GM21526 (cell line): ENCODE measurements around the gene C10orf105.

Source experiments
- ATAC-seq: cut with Tn5 transposase; IDR thresholded peaks from one replicate; pipeline ENCODE4 v1.9.1; 2021; ENCODE audit warnings: moderate library complexity; ENCODE audit not compliant: unreplicated experiment, low FRiP score

The C10orf105 gene

DNA sequence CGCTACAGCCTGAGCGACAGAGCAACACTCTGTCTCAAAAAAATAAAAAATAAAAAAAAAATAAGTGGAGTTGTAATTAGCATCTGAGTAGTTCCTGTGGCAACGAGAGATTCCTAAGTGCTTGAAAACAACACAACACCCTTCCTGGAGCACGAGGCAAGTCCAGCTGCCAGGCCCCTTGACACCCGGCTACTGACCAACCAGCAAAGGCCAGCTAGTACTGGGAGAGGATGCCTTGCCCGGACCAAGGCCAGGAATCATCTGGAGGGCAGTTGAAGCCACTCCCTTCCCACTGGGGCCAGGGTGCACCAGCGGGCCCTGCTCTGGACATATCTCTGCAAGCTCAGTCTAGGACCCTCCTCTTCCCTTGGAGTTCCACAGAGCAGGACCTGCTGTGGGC lies 536 bp downstream of the C10orf105 start:
- no peak for ATAC-seq

DNA sequence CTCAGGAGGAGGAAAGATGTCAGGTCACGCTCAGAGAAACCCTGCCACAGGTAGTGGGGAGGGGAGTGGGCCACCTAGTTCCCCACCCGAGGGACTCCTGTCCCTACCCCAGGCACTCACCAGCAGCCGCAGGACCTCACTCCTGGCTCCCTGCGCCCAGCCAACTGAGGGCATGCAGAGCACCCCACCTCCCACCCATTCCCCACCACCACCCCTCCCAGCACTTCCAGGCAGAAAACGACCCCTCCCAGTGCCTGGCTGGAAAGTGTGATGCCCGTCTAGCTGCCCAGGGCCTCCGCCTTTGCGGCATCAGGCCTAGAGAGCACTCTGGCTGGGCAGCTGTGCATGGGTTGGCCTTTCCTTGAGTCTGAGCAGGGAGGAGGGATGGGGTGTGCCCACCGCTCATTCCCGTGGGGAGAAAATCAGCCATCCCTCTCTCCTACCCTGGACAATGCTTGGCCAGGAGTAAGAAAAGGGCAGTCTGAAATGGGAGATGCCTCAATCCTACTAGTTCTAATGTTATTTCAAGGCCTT lies 1.3 kb downstream of the C10orf105 start:
- ATAC-seq: no peak

DNA sequence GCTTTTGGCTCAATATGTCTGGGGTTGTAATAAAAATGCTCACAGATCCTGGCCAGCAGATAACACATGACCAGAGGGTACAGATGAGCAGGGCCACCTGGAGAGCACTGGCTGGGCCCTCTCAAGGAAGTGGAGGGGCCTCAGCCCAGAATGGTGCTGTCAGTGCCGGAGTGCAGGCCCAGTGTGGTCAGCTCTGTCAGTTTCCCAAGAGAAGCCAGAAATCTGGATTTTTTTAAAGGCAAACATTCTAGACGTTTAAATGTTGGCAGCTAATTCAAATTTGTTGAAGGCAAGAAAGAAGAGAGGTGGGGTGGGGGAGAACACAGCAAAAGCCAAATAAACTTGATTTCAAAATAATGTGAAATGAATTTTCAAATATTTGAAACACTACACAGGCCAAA lies 2.0 kb downstream of the C10orf105 start:
- no peak for ATAC-seq

DNA sequence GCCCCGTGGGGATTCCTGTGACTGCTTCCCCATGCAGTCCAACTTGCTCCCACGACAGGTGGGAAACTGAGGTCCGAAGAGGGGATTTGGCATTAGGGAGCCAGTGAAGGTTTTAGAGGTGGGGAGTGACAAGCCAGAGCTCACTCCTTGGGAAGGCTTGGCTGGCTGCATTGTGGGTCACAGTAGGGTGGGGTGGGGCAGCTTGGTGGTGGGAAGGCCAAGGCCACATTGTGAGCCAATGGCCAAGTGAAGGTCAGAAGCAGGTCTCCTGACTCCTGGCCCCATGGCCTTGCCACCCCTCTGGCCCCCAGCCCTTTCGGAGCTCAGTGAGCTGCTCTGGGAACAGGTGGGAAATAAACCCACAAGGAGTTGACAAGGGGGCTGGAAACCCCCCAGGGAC lies 2.5 kb downstream of the C10orf105 start:
- no peak for ATAC-seq

DNA sequence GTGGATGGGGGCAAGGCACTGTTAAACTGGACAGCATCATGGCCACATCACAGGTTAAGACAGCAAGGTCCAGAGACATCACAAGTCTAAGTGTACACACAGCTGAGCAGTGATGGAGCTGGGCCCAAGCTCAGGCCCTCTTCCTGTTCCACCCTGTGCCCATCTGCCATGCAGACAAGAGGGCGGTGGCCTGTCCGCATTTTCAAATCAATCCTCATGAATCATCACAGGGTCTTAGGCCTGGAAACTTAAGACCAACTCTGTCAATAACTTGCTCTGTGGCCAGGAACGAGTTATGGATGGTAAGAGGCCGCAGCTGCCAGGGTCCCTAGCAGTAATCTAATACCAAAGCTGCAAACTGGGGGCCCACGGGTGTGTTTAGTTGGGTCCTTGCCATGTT lies 3.2 kb downstream of the C10orf105 start:
- no peak for ATAC-seq

DNA sequence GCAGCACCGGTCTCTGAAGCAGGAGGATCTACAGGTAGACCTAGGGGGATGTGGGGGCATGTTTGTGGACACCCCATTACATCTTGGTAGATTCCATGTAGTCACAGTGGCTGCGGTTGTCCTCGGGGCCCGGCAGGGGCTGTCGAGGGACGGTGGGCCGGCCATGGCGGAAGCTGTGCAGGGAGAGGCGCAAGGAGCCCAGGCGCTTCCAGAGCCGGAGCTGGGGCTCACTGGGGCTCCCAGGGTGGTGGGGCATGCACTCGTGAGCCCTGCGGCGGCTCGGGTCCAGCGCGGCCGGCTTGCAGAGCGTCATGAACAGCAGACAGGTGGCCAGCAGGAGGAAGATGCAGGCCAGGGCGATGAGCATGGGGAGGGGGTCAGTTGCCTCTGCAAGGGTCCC lies 3.7 kb downstream of the C10orf105 start:
- ATAC-seq: no peak

DNA sequence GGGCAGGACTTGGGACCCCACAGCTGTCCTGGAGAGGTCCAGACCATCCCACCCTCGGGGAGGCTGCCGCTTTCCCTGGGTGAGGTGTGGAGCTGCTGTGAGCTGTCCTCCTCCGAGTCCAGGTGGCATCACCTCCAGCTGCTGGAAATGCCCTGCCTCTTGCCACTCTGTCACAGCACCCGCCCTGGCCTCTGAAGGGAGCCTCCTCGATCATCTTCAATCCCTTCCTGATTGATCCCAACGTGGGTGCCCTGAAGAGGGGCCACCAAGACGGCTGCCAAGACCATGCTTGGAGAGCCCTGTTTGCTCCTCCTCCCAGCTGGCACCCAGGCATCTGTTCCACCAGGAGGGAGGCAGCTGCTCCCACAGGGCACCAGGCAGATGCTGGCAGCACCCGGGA lies 4.6 kb downstream of the C10orf105 start:
- no peak for ATAC-seq

DNA sequence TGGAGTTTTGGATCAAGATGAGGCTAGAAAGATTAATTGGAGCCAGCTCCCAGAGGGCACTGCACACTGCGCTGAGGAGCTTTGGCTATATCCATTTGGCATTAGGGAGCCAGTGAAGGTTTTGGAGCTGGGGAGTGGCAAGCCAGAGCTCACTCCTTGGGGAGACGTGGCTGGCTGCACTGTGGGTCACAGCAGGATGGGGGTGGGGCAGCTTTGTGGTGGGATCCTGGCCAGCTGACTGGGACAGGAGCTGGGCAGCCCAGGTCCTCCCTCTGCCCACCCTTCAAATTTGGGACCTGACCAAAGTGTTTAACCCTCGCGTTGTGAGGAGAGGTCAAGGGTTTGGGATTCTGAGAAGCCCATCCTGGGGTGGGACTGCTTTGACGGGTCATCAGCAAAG lies 5.0 kb downstream of the C10orf105 start:
- ATAC-seq: no peak

DNA sequence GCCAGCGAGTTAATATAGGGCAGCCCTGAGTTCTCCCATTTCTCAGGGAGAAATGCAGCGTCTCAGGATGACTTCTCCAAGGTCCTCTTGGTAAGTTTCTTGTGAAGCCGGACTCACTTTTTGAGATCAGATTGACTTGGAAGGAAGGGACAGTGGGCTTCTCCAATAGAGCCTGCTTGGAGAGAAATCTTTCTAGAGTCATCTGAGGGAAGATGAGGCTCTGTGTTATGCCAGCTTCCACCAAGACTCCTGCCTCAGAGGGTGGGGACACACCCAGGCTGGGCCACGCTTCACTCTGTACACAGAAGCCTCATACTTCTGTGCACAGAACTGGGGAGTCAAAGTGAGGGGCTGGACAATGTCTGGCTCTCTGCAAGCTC lies 5.6 kb downstream of the C10orf105 start:
- no peak for ATAC-seq

DNA sequence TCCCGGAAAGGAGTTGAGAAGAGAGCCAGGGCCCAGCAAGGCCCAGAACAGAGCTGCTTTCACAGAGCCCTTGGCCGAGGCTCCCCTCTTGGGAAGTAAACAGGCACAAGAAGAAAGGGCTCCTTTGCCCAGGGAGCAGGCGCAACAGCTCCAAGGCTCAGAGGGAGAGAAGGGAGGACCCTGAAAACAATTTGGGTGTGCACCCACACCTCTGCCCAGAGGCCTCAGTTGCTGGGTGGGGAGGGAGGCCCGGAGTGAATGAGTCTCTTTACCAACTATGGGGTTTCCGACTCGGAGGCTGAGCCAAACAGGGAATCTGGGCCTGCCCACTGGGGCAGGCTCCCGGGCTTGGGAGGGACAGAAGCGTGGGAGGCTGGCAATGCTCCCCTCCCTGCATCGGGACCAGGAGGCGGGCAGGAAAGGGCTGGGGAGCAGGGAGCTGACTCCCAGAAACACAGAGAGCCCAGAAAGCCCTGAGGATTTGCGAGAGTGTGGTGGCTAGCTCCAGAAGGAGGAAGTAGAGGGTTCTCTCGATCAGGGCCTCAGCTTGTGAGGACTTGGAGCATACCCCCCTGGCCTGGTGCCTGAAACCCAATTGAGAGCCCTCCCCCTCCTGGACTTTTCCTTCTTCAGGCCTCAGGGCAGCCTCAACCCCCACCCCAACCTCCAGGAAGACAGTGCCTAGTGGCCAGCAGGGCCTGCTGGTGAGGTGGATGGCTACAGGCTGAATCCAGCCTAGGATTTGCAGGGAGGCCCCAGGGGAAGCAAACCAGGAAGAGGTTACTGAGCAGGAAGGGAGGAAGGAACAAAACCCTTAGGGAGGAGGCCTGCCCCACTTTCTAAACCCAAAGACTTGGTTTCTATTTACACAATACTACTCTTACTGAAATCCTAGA lies 6.2 kb downstream of the C10orf105 start:
- ATAC-seq: no peak

DNA sequence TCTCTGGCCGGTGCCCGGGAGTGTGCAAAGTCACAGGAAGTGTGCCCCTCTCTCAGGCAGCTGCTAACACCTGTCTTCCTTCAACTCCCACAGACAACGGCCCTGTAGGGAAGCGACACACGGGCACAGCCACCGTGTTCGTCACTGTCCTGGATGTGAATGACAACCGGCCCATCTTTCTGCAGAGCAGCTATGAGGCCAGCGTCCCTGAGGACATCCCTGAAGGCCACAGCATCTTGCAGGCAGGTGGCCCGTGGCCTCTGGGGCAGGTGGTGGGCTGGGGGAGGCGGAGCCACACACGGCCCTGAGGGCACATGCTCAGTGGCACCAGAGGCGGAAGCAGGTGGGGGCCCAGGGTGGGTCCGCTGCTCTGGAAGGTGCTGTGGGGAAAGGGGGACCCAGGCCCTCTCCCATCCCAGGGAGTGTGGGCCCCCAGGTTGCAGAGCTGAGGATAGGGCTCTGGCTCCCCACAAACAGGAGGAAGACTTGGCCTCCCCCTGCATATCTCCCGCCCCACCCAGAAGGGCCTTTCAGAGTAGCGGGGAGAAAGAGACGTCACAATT lies 6.9 kb downstream of the C10orf105 start:
- ATAC-seq: no peak

DNA sequence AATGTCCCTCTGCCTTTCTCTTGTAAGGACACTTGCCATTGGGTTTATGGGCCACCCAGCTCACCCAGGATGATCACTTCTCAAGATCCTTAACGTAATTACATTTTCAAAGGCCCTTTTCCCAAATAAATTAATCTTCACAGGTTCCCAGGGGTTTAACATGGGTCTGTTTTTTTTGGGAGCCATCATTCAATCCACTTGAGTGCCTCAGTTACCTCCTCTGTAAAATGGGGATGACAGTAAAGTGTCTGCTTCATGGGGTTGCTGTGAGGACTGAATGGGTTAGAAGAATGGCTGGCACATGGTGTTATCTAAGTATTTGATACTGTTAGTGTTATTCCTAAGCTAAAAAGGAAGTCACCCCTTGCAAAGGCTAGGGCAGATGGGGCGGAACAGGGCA lies 7.4 kb downstream of the C10orf105 start:
- no peak for ATAC-seq

DNA sequence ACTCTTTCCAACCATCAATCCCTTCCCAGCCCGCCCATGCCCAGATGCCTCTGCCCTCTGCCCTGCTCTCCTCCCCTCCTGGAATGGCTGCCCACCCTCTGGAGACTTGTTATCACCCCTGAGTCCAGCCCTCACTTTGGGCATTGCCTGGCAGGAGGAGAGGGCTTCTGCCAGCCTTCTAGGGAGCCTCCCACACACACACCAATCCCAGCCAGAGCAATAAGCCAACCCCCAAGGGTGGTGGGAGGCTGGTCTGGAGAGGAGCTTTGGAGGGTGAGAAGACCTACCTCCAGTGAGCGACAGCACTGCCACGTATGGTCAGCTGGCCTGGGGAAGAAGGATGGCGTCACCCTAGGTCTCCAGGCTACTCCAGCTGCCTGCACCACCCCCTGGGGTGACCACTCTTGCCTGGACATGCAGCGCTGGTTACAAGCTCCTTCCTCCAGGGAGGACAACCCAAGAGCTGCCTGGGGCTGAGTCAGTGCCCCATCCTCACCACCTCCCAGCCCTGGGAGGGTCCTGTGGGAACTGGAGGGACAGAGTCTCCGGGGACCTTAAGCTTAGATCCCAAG lies 8.4 kb downstream of the C10orf105 start:
- no peak for ATAC-seq

DNA sequence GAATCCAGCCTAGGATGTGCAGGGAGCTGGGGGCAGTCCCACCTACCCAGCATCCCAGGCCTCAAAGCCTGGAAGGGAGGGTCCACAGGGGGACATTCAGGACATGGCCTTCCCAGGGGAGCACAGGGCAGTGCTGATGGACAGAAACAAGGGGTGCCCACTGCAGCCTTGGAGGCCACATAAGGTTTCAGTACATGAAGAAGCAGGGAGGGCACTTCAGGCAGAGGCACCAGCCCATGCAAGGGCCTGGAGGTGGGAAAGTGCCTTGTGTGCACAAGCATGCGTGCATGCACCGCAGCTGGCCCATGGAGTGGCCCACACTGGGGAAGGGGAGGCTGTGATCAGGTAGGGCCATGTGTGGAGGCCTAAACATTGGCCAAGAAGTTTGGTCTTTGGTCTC lies 9.1 kb downstream of the C10orf105 start:
- no peak for ATAC-seq

DNA sequence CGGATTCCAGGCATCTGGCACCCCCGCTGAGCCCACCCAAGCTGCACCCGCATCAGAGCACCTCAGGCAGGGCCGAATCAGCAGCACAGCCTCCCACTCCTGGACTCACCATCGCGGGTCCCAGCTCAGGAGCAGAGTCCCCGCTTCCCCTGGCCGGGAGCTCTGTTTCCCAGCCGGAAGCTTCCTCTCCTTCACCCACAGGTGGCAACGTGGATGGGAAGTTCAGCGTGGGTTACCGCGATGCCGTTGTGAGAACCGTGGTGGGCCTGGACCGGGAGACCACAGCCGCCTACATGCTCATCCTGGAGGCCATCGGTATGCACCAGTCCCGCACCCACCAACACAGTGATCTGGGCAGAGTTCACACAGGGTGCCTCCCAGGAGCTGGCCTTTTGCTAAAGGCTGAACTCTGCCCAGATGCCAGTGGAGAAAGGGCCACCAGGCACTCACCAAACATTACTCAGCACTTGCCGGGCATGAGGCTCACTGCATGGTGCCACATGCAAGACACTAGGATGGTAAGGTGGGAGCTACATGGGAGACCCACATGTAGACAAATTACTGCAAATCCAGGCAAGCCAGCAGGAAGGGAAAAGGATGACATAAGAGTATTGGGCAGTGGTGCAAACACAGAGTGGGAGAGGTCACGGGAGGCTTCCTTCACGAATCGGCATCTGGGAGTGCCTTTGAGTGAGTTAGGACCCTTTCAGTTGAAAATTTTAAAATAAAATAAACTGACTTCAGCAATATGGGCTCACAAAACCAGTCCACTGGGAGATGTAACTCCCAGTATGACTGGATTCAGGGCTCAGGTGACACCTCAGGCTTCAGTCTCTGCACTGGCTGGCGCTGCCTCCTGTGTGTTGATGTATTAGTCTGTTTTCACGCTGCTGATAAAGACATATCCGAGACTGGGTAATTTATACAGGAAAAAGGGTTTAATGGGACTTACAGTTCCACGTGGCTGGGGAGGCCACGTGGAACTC lies 10.4 kb downstream of the C10orf105 start:
- ATAC-seq: no peak

DNA sequence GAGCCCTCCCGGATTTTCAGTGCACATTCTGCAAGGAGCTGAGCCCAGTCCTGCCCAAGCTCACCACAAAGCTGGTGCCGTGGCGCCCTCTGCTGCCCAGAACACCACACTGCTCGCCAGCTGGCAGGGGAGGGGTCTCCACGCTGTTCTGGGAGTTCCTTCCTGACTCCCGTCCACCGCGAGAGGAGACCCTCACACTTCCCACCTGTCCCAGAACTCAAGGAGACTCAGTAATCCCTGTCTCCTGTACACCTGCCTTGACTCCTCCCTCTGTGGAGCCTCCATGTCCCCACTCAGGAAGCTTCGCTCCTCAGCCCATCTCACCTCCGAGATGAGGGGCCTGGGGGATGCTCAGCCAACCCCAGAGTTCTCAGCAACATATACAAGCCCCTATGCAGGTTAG lies 11.3 kb downstream of the C10orf105 start:
- ATAC-seq: no peak

DNA sequence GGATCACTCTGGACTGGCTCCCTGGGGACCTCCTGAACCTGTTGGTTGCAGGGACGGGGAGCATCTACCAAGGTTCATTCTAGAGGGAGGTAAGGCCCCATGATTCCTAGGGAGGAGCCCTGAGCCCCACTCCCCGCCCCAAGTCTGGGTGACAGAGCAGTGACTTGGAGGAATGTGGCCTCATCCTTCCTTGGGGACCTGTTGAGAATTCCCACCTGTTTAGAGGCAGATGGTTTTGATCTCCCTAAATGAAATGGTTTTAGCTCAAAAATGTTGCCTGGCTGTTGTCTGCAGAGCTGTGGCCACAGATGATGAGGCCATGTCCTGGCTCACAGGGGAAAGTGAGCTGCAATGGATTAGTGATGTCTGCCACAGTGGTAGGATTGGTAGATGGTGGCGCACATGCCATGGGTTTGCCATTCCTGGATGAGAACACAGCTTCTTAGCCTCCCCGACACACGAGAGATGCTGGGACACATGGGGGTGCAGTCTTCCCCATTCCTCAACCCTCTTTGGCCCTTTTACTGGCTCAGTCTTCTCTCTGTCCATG lies 12.3 kb downstream of the C10orf105 start:
- no peak for ATAC-seq

DNA sequence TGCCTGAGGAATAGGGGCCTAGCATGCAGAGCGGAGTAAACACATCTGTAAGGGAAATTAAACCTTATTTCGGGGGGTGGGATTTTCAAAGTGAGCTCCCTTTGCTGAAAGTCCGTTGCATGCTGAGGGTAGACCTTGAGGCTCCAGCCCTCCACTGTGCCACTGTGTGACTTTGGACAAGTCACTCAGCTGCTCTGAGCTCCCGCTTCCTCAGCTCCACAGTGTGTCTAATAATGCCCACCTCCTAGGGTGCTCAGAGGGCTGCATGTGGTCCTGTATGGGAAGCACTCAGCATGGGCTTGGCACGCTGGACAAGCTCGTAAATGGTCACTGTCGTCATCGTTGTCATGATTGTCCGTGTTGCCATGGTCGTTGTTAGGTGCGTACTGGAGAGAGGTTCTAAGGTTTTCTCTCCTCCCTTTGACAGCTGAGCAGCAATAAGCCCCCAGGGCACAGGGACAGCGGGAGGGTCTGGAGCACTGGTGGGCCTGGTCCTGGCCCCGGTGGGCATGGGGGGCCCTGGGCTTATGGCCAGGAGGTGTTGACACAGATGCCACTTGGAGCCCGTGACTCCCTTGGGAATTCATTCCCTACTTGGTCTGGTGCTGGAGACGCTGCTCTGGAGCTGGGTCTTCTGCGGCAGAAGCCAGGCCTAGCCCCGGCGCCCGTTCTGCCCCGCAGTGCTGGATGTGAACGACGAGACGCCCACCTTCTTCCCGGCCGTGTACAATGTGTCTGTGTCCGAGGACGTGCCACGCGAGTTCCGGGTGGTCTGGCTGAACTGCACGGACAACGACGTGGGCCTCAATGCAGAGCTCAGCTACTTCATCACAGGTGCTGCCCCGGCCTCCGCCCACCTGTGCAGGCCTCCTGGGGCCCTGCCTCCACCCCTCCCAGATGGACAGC lies 13.1 kb downstream of the C10orf105 start:
- no peak for ATAC-seq

DNA sequence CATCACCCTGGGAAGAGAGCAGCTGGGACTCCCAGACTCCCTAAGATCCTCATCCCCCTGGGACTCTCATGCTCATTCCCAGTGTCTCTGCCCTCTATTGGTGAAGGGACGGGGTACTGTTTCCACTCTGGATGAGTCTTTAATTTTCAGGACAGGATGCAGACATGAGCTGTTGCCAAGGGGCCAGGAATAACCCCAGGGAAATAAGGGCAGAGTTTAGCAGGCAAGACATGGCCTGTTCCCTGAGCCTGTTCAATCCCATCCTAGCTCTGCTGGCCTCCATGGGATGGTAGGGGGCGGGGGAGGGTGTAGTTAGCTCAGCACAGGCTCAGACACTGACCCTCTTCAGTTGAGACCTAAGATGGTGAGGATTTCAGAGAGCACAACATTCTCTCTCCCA lies 14.0 kb downstream of the C10orf105 start:
- ATAC-seq: no peak
